Duodenal mucosa (tissue), 2 donors: Measurements from ENCODE around the gene CAMKMT.

Experiments used
- H3K27ac ChIP-seq: one replicate; pipeline ENCODE4 v1.7.0; 2013; ENCODE audit warnings: low read depth, low read length
- H3K27me3 ChIP-seq, 2 donors: one replicate each; pipeline ENCODE4 v1.7.0; 2013; ENCODE audit warnings: low read length in 2 of 2, control low read depth in 1 of 2; ENCODE audit not compliant: insufficient read depth in 2 of 2, control insufficient read depth in 1 of 2
- H3K36me3 ChIP-seq, 2 donors: one replicate each; pipeline ENCODE4 v1.7.0; 2013; ENCODE audit warnings: low read length in 2 of 2, control low read depth in 1 of 2; ENCODE audit not compliant: insufficient read depth in 2 of 2, control insufficient read depth in 1 of 2
- H3K4me1 ChIP-seq, 2 donors: one replicate each; pipeline ENCODE4 v1.7.0; 2013; ENCODE audit warnings: low read length in 2 of 2, control low read depth in 1 of 2; ENCODE audit not compliant: insufficient read depth in 2 of 2, control insufficient read depth in 1 of 2
- H3K4me3 ChIP-seq, 2 donors: one replicate each; pipeline ENCODE4 v1.7.0; 2013; ENCODE audit warnings: low read length in 2 of 2, low read depth in 1 of 2
- H3K9ac ChIP-seq, 2 donors: one replicate each; pipeline ENCODE4 v1.7.0; 2013; ENCODE audit warnings: low read length in 2 of 2, low read depth in 1 of 2
- H3K9me3 ChIP-seq, 2 donors: one replicate each; pipeline ENCODE4 v1.7.0; 2013; ENCODE audit warnings: low read length in 2 of 2, control low read depth in 1 of 2; ENCODE audit not compliant: control insufficient read depth in 1 of 2

The CAMKMT gene

DNA sequence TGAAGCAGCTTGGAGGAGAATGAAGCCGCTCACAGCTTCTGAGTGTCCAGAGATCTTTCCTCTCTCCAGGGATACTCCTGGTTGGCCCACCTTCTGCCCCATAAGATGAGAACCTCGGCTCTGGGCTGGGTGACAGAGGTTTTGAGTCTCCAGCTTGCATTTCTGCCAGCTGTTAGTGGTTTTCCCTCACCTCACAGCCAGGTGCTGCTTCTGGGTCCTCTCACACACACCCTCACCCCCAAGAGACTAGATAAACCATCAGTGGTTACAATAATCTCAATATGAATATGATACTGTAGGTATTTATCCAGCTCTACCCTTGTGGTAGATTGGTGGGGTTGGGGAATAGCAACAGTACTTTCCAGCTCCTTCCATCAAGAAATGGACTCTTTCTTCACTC is 418.0 kb downstream of the CAMKMT start:
- peaks cover 0 to 2% of the 10 kb centered on the region in 2 donors for H3K9me3 ChIP-seq
- no peak overlapping the region for H3K4me3 ChIP-seq
- no peak overlapping the region for H3K9ac ChIP-seq
- no peaks in the 10 kb centered on the region for H3K27me3 ChIP-seq
- peaks cover 14 to 23% of the 10 kb centered on the region in 2 donors for H3K4me1 ChIP-seq
- no peak overlapping the region for H3K27ac ChIP-seq
- H3K36me3 ChIP-seq, result no peaks in the 10 kb centered on the region

DNA sequence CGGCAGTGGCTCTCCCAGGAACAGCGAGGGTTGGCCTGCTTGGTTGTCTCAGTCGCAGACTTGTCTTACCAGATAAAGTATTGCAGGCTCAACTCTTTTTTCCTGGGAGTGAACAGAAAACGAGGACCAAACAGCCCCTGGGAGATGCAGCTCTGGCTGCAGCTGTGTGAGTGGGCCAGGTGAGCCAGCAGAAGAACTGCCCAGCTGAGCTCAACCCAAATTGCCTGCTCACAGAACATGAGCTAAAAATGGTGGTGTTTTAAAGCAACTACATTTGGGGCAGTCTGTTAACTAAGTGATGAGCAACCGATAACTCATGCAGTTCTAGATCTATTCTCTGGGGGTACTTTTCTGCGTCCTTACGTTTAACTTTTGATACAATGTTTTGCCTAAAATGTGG is 418.7 kb downstream of the CAMKMT start:
- peaks cover 14 to 23% of the 10 kb centered on the region in 2 donors for H3K4me1 ChIP-seq
- peaks cover 0 to 2% of the 10 kb centered on the region in 2 donors for H3K9me3 ChIP-seq
- no peak overlapping the region for H3K27ac ChIP-seq
- H3K4me3 ChIP-seq, result no peak overlapping the region
- H3K36me3 ChIP-seq, result no peaks in the 10 kb centered on the region
- no peaks in the 10 kb centered on the region for H3K27me3 ChIP-seq
- H3K9ac ChIP-seq, result no peak overlapping the region

DNA sequence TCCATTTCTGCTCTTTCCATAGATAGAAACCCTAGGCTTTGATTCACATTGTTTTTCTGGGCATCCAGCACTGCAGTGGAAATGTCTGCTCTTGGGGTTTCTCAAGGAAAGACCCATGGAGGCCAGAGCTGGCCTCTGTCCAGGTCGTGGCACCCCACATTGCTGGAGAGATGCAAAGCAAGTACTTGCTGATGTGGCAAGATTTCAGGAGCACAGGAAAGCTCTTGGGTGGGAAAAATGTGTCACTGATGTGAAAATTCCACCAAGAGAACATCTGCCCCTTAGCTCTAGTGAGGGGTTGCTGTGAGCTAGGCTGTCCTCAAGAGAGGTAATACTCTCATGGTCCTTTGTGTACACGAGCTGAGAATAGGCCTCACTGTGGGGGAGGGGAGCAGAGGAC is 423.7 kb downstream of the CAMKMT start:
- Histone ChIP-seq H3K9ac (no peak overlapping the region), H3K4me1 (no peaks in the 10 kb centered on the region), H3K9me3 (peaks cover 0 to 1% of the 10 kb centered on the region in 2 donors), H3K36me3 (no peaks in the 10 kb centered on the region), H3K4me3 (no peak overlapping the region), H3K27ac (no peak overlapping the region), H3K27me3 (no peaks in the 10 kb centered on the region)

DNA sequence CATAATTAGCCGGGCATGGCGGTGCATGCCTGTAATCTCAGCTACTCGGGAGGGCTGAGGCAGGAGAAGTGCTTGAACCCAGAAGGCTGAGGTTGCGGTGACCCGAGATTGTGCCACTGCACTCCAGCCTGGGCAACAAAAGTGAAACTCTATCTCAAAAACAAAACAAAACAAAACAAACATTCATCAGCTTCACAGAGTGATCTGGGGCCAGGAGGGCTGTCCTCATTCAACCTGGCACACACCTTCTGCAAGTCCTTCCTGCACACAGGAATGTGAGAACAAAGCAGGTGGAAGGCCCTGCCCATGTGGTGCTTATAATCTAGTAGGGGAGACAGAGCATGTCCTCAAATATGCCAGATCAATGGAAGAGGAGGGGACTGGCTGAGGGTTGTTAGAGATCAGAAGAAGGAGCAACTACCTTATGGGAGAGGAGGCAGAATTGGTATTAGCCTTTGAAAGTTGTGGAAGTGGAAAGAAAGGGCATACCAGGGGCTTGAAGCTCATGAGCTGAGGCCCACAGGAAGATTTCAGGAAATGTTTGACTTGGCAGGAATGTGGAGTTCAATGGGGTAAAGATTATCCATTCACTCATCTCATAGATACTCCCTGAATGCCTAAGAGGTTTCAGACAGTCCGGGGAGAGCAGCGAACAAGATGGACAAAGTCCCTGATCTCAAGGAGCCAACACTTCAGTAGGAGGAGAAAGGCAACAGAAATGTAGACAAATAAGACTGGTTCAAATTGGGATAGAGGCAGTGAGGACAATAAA is 424.5 kb downstream of the CAMKMT start:
- H3K27me3 ChIP-seq, result no peaks in the 10 kb centered on the region
- no peaks in the 10 kb centered on the region for H3K36me3 ChIP-seq
- H3K27ac ChIP-seq, result no peak overlapping the region
- no peaks in the 10 kb centered on the region for H3K9me3 ChIP-seq
- H3K9ac ChIP-seq, result no peak overlapping the region
- no peaks in the 10 kb centered on the region for H3K4me1 ChIP-seq
- no peak overlapping the region for H3K4me3 ChIP-seq

DNA sequence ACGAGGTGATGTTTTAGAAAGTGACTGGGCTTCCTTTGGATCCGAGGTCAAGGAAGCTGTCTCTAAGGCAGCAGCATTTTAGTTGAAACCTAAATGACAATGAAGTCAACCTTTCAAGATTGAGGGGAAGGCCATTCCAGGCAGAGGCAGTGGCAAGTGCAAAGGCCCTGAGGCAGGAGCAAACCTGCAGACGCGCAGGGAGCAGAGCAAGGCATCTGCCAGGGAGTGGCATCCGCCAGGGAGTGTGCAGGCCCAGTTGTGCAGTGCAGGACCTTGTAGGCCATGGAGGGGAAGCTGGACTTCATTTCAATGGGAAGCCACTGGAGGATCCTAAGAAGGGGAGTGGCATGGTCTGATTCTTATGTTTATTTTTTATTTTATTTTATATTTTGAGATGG is 425.1 kb downstream of the CAMKMT start:
- no peaks in the 10 kb centered on the region for H3K36me3 ChIP-seq
- H3K9ac ChIP-seq, result no peak overlapping the region
- peaks cover 0 to 3% of the 10 kb centered on the region in 2 donors for H3K27me3 ChIP-seq
- no peak overlapping the region for H3K27ac ChIP-seq
- no peak overlapping the region for H3K4me3 ChIP-seq
- no peaks in the 10 kb centered on the region for H3K9me3 ChIP-seq
- no peaks in the 10 kb centered on the region for H3K4me1 ChIP-seq

DNA sequence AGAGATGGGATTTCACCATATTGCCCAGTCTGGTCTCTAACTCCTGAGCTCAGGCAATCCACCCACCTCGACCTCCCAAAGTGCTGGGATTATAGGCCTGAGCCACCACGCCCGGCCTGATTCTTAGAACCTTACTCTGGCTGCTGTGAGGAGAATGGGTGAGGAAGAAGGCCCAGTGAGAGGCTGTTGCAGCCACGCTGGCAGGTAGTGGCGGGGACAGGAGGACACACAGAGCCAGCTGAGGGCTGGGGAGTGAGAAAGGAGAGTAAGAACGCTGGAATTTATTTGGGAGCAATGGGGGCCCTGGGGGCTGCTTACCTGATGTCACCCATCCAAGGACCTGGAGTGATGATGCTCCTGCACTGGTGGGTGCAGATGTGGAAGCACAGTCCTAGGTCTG is 425.9 kb downstream of the CAMKMT start:
- H3K27me3 ChIP-seq, result peaks cover 3 to 4% of the 10 kb centered on the region in 2 donors
- H3K4me3 ChIP-seq, result no peak overlapping the region

DNA sequence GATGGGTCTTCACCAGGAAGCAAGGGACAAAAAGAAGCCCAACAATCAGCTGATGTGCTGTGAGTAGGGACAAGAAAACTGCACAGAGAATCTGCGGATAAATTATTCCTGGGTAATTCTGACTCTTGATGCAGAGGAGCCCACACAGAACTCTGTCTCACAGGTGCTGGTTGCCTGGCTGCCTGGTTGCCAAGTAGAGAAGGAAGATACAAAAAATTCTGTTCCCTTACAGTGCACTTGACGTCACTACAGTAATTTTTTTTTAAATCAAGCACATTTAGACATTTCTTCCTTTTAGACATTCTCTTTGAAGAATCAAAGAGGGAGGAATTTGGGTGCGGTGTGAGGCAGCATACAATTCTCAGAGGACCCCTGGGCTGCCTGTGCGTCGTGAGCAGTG is 427.7 kb downstream of the CAMKMT start:
- H3K4me1 ChIP-seq, result no peaks in the 10 kb centered on the region
- no peak overlapping the region for H3K27ac ChIP-seq
- H3K9ac ChIP-seq, result no peak overlapping the region
- H3K27me3 ChIP-seq, result peaks cover 3 to 4% of the 10 kb centered on the region in 2 donors
- no peaks in the 10 kb centered on the region for H3K36me3 ChIP-seq
- H3K9me3 ChIP-seq, result no peaks in the 10 kb centered on the region
- H3K4me3 ChIP-seq, result no peak overlapping the region

More for the DNA sequence above, 425.9 kb downstream of the CAMKMT start:
- H3K4me1 ChIP-seq, result no peaks in the 10 kb centered on the region
- no peaks in the 10 kb centered on the region for H3K36me3 ChIP-seq
- H3K9ac ChIP-seq, result no peak overlapping the region
- H3K9me3 ChIP-seq, result no peaks in the 10 kb centered on the region
- H3K27ac ChIP-seq, result no peak overlapping the region

DNA sequence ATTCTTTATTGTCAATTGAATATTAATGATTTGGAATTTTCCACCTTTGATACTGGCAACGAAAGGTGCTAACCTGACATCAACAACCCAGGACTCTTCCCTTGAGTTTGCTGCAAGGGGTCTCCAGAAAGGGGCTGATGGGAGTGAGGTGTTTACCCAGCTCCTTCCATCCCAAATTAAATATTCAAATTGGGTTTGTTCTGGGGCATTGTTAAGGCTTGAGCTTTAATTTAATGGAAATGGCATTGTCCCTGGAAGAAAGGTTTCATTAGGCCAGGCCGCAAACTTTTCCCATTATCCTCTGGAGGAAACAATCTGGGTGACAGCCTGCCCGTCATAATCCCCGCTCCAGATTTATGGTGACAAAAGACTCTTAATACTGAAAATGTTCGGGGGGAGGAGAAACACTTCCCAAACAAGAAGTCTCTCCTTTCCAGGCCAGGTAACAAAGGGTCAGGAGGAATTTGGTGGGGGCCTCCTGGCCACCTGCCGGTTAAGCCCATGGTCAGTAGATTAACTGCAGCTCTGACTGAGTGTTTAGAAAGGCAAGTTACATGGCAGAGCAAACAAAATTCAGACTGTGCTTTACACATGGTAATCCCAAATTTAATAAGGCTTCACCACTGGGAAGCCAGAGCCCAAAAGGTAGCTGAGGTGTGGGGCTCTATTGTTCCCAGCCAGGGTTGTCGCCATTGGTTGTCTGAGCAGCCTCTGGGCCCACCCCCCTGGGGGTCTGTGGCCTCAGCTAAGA is 428.4 kb downstream of the CAMKMT start:
- no peak overlapping the region for H3K4me3 ChIP-seq
- no peaks in the 10 kb centered on the region for H3K4me1 ChIP-seq
- no peak overlapping the region for H3K27ac ChIP-seq
- peaks cover 3 to 4% of the 10 kb centered on the region in 2 donors for H3K27me3 ChIP-seq
- no peaks in the 10 kb centered on the region for H3K9me3 ChIP-seq
- no peak overlapping the region for H3K9ac ChIP-seq
- H3K36me3 ChIP-seq, result no peaks in the 10 kb centered on the region

DNA sequence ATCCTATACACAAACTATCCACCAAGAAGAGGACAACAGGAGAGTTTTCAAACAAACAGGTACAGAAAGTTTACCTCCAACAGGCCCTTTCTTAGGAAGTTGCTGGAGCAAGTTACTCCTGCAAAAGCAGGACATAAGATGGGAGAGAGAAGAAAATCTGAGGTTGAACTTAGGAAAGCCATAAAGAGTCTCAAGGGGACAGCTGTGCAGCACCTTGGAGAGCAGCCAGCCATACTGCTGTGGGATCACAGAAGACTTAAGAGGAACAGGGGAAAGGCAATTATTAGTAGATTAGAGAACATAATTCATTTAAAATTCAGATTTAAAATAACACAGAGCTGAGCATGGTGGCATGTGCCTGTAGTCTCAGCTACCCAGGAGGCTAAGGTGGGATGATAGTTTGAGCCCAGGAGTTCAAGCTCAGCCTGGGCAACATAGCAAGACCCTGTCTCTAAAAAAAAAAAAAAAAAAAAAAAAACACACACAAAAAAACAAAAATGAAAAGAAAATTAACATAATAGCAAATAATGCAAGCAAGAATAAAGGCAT is 431.6 kb downstream of the CAMKMT start:
- H3K36me3 ChIP-seq, result no peaks in the 10 kb centered on the region
- H3K27me3 ChIP-seq, result peaks cover 8 to 14% of the 10 kb centered on the region in 2 donors
- no peak overlapping the region for H3K4me3 ChIP-seq

DNA sequence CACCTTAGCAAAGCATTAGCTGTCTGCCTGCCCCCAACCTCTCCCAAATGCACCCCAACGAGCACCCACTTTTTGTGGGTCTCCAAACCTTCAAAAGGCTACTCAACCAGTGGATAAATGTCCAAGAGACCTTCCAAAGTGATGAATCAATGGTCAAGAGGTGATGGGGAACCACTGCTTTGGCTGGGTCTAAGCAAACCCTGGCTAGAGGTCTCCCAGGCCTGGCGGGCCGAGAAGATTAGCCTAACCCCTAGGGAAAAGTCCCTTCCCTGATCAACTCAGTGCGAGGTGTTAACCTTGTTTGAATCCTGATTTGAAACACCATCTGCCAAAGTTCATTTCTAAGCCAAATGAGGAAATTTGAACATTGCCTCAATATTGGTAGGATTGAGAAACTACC is 435.0 kb downstream of the CAMKMT start:
- Histone ChIP-seq H3K4me3 (no peak overlapping the region), H3K27me3 (peaks cover 35 to 38% of the 10 kb centered on the region in 2 donors), H3K27ac (no peak overlapping the region), H3K4me1 (no peaks in the 10 kb centered on the region), H3K36me3 (no peaks in the 10 kb centered on the region), H3K9ac (no peak overlapping the region), H3K9me3 (no peaks in the 10 kb centered on the region)

More for the DNA sequence above, 431.6 kb downstream of the CAMKMT start:
- Histone ChIP-seq H3K9me3 (no peaks in the 10 kb centered on the region), H3K27ac (no peak overlapping the region), H3K9ac (no peak overlapping the region), H3K4me1 (no peaks in the 10 kb centered on the region)
